Mesendoderm (in vitro differentiated cells): ENCODE measurements around the gene FIBIN.
"Not testable (repeated sequence)": the region's sequence is repeated elsewhere in the genome, so short reads cannot be mapped to it uniquely, and the experiment has no call there.

Experiments used
- DNase-seq: peaks from one replicate; pipeline ENCODE4 v3.0.0; 2013
- H2AK5ac ChIP-seq: 2 replicates; pipeline ENCODE4 v1.6.1; 2013; ENCODE audit warnings: low read length, inconsistent platforms
- H2BK120ac ChIP-seq: 2 replicates; pipeline ENCODE4 v1.6.1; 2013; ENCODE audit warnings: low read depth, mild to moderate bottlenecking, low read length, moderate library complexity, mixed read lengths
- H2BK15ac ChIP-seq: replicated peaks from 2 replicates; pipeline ENCODE4 v1.6.1; 2013; ENCODE audit warnings: low read depth, mild to moderate bottlenecking, moderate library complexity
- H2BK5ac ChIP-seq: 2 replicates; pipeline ENCODE4 v1.6.1; 2013; ENCODE audit warnings: low read length, inconsistent platforms
- H3K18ac ChIP-seq: 2 replicates; pipeline ENCODE4 v1.6.1; 2013; ENCODE audit warnings: mild to moderate bottlenecking, low read length, mixed read lengths
- H3K23ac ChIP-seq: one replicate; pipeline ENCODE4 v1.6.1; 2013; ENCODE audit warnings: low read length
- H3K27ac ChIP-seq: 2 replicates; pipeline ENCODE4 v1.5.1; 2013; ENCODE audit warnings: low read depth, mild to moderate bottlenecking, inconsistent platforms, low read length, moderate library complexity
- H3K27me3 ChIP-seq: 2 replicates; pipeline ENCODE4 v1.6.1; 2013; ENCODE audit warnings: low read length, control low read depth, mild to moderate bottlenecking, inconsistent platforms; ENCODE audit not compliant: insufficient read depth, poor library complexity
- H3K36me3 ChIP-seq: 2 replicates; pipeline ENCODE4 v1.6.1; 2013; ENCODE audit warnings: low read length, inconsistent platforms; ENCODE audit not compliant: control insufficient read depth, insufficient read depth
- H3K4ac ChIP-seq: one replicate; pipeline ENCODE4 v1.6.1; 2013; ENCODE audit warnings: low read depth, mild to moderate bottlenecking, low read length, moderate library complexity
- H3K4me1 ChIP-seq: 2 replicates; pipeline ENCODE4 v1.6.1; 2013; ENCODE audit warnings: low read depth, low read length, inconsistent platforms; ENCODE audit not compliant: control insufficient read depth
- H3K4me2 ChIP-seq: 2 replicates; pipeline ENCODE4 v1.6.1; 2013; ENCODE audit warnings: low read length
- H3K4me3 ChIP-seq: 2 replicates; pipeline ENCODE4 v1.5.1; 2013; ENCODE audit warnings: mild to moderate bottlenecking, low read length
- H3K56ac ChIP-seq: one replicate; pipeline ENCODE4 v1.6.1; 2013; ENCODE audit warnings: low read length
- H3K79me1 ChIP-seq: 2 replicates; pipeline ENCODE4 v1.6.1; 2013; ENCODE audit warnings: low read length, inconsistent platforms
- H3K79me2 ChIP-seq: 2 replicates; pipeline ENCODE4 v1.6.1; 2013; ENCODE audit warnings: mild to moderate bottlenecking, low read length; ENCODE audit not compliant: control insufficient read depth, insufficient read depth
- H3K9ac ChIP-seq: 2 replicates; pipeline ENCODE4 v1.6.1; 2013; ENCODE audit warnings: low read length, inconsistent platforms
- H4K5ac ChIP-seq: one replicate; pipeline ENCODE4 v1.6.1; 2013; ENCODE audit warnings: low read length
- H4K8ac ChIP-seq: one replicate; pipeline ENCODE4 v1.6.1; 2013; ENCODE audit warnings: low read depth, mild to moderate bottlenecking, control low read depth, low read length, moderate library complexity
- WGBS: extraction: QIAGEN DNeasy Blood & Tissue Kit; methylation state at CpG from one replicate; pipeline ENCODE4 v1.1.7; 2013; ENCODE audit warnings: low lambda C conversion rate, missing lambda C conversion rate; ENCODE audit not compliant: insufficient coverage; ENCODE audit errors: extremely low coverage; 5-methylcytosine and 5-hydroxymethylcytosine counted together

FIBIN gene

GRCh38 chr11:26971961-26972360 lies 22.0 kb upstream of the FIBIN start:
- Histone ChIP-seq H3K56ac (no peak overlapping the region), H3K27me3 (no peaks in the 10 kb centered on the region), H3K4ac (no peak overlapping the region), H3K18ac (no peak overlapping the region), H3K4me2 (no peak overlapping the region), H3K79me1 (no peaks in the 10 kb centered on the region), H3K4me1 (no peaks in the 10 kb centered on the region), H3K79me2 (no peaks in the 10 kb centered on the region), H3K4me3 (no peak overlapping the region), H2BK120ac (no peak overlapping the region), H2BK5ac (no peak overlapping the region), H3K36me3 (no peaks in the 10 kb centered on the region), H4K8ac (no peak overlapping the region), H3K27ac (no peak overlapping the region), H3K9ac (no peak overlapping the region), H2BK15ac (no peak overlapping the region), H2AK5ac (no peak overlapping the region), H4K5ac (no peak overlapping the region), H3K23ac (no peak overlapping the region)
- no CpG with 5 or more reads among the region's 2 CpGs for WGBS
- no peak for DNase-seq

GRCh38 chr11:26974069-26974783 lies 19.7 kb upstream of the FIBIN start:
- peak; percentile 15 for DNase-seq
- Histone ChIP-seq H2BK120ac (no peak overlapping the region), H3K4me3 (no peak overlapping the region), H3K4me2 (no peak overlapping the region), H3K27ac (no peak overlapping the region), H3K23ac (no peak overlapping the region), H3K79me2 (no peaks in the 10 kb centered on the region), H2BK5ac (no peak overlapping the region), H3K4me1 (no peaks in the 10 kb centered on the region), H2BK15ac (no peak overlapping the region), H3K27me3 (no peaks in the 10 kb centered on the region), H3K9ac (no peak overlapping the region), H3K79me1 (no peaks in the 10 kb centered on the region), H3K56ac (no peak overlapping the region), H4K5ac (no peak overlapping the region), H3K36me3 (no peaks in the 10 kb centered on the region), H3K4ac (no peak overlapping the region), H4K8ac (no peak overlapping the region), H2AK5ac (no peak overlapping the region), H3K18ac (no peak overlapping the region)
- no CpG with 5 or more reads among the region's 3 CpGs for WGBS

- Histone ChIP-seq H3K23ac (no peak overlapping the region), H3K36me3 (no peaks in the 10 kb centered on the region), H4K5ac (no peak overlapping the region), H3K9ac (no peak overlapping the region), H2BK5ac (no peak overlapping the region), H3K56ac (no peak overlapping the region), H2AK5ac (no peak overlapping the region), H3K27me3 (no peaks in the 10 kb centered on the region), H3K27ac (no peak overlapping the region), H3K79me1 (no peaks in the 10 kb centered on the region), H3K4ac (no peak overlapping the region), H3K18ac (no peak overlapping the region), H3K4me3 (no peak overlapping the region), H3K79me2 (no peaks in the 10 kb centered on the region), H2BK15ac (no peak overlapping the region), H2BK120ac (no peak overlapping the region), H3K4me1 (no peaks in the 10 kb centered on the region), H3K4me2 (no peak overlapping the region), H4K8ac (no peak overlapping the region)
- DNase-seq = no peak
- WGBS = no CpG with 5 or more reads among the region's 2 CpGs
Measured at GRCh38 chr11:26974996-26975395, 18.9 kb upstream of the FIBIN start.

- Histone ChIP-seq H3K27ac (no peak overlapping the region), H3K23ac (no peak overlapping the region), H2AK5ac (no peak overlapping the region), H4K8ac (no peak overlapping the region), H3K4me2 (no peak overlapping the region), H3K4me1 (no peaks in the 10 kb centered on the region), H3K56ac (no peak overlapping the region), H3K36me3 (no peaks in the 10 kb centered on the region), H3K9ac (no peak overlapping the region), H4K5ac (no peak overlapping the region), H3K79me2 (no peaks in the 10 kb centered on the region), H2BK15ac (no peak overlapping the region), H3K79me1 (no peaks in the 10 kb centered on the region), H3K27me3 (no peaks in the 10 kb centered on the region), H3K4me3 (no peak overlapping the region), H3K4ac (no peak overlapping the region), H2BK120ac (no peak overlapping the region), H3K18ac (no peak overlapping the region), H2BK5ac (no peak overlapping the region)
- no CpG with 5 or more reads among the region's 5 CpGs for WGBS
- DNase-seq = no peak
Measured at GRCh38 chr11:26976389-26976788, 17.5 kb upstream of the FIBIN start.

GRCh38 chr11:26977209-26977608 lies 16.7 kb upstream of the FIBIN start:
- not testable (repeated sequence) for H2BK5ac ChIP-seq, H4K5ac ChIP-seq, H2AK5ac ChIP-seq, H3K4me1 ChIP-seq, H3K36me3 ChIP-seq, H3K56ac ChIP-seq, H3K27me3 ChIP-seq, H3K23ac ChIP-seq, H3K4me3 ChIP-seq, H3K27ac ChIP-seq, H3K4ac ChIP-seq, H2BK15ac ChIP-seq, H3K9ac ChIP-seq, H3K18ac ChIP-seq, H3K79me2 ChIP-seq, H3K4me2 ChIP-seq, H3K79me1 ChIP-seq, H2BK120ac ChIP-seq, H4K8ac ChIP-seq
- WGBS = no CpG with 5 or more reads among the region's 15 CpGs
- peak; percentile 48 for DNase-seq

- Histone ChIP-seq H3K79me2 (no peaks in the 10 kb centered on the region), H3K9ac (no peak overlapping the region), H2AK5ac (no peak overlapping the region)
Measured at GRCh38 chr11:26983645-26984044, 10.3 kb upstream of the FIBIN start.

More at GRCh38 chr11:26983645-26984044, 10.3 kb upstream of the FIBIN start:
- no peaks in the 10 kb centered on the region for H3K36me3 ChIP-seq
- H3K79me1 ChIP-seq = no peaks in the 10 kb centered on the region
- no peak overlapping the region for H3K4ac ChIP-seq
- no peak overlapping the region for H2BK5ac ChIP-seq
- no peak overlapping the region for H3K4me3 ChIP-seq
- H3K56ac ChIP-seq = no peak overlapping the region
- no peak for DNase-seq
- no peak overlapping the region for H3K4me2 ChIP-seq
- no peaks in the 10 kb centered on the region for H3K27me3 ChIP-seq
- H3K4me1 ChIP-seq = no peaks in the 10 kb centered on the region
- WGBS = no CpG with 5 or more reads among the region's 6 CpGs
- no peak overlapping the region for H3K27ac ChIP-seq
- H3K18ac ChIP-seq = no peak overlapping the region
- H3K23ac ChIP-seq = no peak overlapping the region
- H2BK15ac ChIP-seq = no peak overlapping the region
- no peak overlapping the region for H4K5ac ChIP-seq
- no peak overlapping the region for H4K8ac ChIP-seq
- no peak overlapping the region for H2BK120ac ChIP-seq
